SU-DHL-6 (cell line): ENCODE results near the gene ADARB2.

Source experiments
- EZH2phosphoT487 ChIP-seq: fragments of 200-600 bp; sonication (generic), shearing (Covaris generic); conservative IDR thresholded peaks from 2 replicates; pipeline ENCODE4 v1.6.1; 2018; ENCODE audit warnings: mild to moderate bottlenecking, antibody characterized with exemption, low read length, moderate library complexity, mixed read lengths
- TF ChIP-seq, protein P1 (sequence below): fragments of 200-600 bp; sonication (generic); IDR thresholded peaks from one replicate; pipeline ENCODE4 v1.5.1; 2017; ENCODE audit warnings: antibody characterized with exemption, mild to moderate bottlenecking, low read length, moderate library complexity; ENCODE audit not compliant: insufficient read depth, poor library complexity, severe bottlenecking

DNA sequence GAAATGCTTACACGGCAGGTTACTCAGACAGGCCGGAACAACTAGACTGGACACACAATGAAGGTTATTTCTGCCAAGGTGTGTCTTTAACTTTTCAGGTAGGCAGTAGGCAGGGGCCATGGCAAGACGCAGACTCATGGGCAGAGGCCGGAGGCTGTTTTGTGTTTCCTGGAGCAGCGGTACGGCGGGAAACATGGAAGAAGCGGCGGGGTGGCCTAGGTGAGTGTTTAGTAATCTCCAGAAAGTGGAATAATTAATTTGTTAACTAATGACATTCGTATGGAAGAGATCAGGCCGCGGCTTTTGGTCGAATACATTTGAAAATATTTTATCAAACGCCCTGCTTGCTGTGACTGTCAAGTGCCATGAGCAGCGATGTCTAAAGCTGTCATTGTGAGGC lies 403.3 kb downstream of the ADARB2 start:
- TF ChIP-seq, protein P1, sequence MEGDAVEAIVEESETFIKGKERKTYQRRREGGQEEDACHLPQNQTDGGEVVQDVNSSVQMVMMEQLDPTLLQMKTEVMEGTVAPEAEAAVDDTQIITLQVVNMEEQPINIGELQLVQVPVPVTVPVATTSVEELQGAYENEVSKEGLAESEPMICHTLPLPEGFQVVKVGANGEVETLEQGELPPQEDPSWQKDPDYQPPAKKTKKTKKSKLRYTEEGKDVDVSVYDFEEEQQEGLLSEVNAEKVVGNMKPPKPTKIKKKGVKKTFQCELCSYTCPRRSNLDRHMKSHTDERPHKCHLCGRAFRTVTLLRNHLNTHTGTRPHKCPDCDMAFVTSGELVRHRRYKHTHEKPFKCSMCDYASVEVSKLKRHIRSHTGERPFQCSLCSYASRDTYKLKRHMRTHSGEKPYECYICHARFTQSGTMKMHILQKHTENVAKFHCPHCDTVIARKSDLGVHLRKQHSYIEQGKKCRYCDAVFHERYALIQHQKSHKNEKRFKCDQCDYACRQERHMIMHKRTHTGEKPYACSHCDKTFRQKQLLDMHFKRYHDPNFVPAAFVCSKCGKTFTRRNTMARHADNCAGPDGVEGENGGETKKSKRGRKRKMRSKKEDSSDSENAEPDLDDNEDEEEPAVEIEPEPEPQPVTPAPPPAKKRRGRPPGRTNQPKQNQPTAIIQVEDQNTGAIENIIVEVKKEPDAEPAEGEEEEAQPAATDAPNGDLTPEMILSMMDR = no peak
- no peak for TF ChIP-seq EZH2phosphoT487
